ENCODE results near the gene MEGF11. TPM values are rescaled to one million over a fixed set of nuclear protein-coding genes. Genes with fewer than 3 reads are reported as not detected.

The MEGF11 gene
- 6.8 TPM for total RNA-seq

DNA sequence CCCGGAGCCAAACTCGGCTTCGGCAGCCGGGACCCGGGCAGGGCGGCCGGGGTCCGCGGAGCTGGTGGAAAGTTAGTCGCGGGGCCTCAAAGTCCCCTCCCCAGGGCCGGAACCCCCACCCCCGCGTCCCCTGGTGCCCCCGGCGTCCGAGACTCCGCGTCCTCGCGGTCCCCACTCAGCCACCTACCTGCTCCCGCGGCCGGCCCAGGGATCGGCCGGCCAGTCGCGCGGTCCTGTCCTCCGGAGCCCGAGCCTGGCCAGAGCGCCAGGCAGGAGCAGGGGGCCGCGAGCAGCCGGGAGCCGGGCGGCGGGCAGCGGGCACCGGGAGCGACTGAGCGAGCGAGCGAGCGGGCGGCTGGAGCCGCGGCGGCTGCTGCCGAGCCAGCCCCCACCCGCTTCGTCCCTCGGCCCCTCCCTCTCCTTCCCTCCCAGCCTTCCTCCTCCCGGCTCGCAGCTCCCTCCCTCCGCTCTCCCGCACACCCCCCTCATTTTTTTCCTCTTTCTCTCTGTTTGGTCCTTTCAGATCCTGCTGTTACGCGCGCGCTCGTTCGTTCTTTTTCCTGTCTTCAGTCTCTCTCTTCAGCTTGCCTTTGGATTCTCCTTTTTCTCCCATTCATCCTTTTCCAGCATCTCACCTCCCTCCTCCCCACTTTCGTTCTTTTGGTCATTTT, at the start of gene MEGF11:
MEGF11 (minus strand) TSS at position 333 of the 671 bp plus-strand sequence. CDS start 125,347 bp downstream, outside the sequence.
- peak; percentile 73 for ATAC-seq
- peak; percentile 62 for DNase-seq (ENCODE audit: low spot score)
- intact Hi-C loops (cut with DNase I): no loop called here

GRCh38 chr15:66302489-66303278, 49.1 kb upstream of the MEGF11 start:
- intact Hi-C loops (cut with DNase I): no loop called here

GRCh38 chr15:66298803-66299251, 45.3 kb upstream of the MEGF11 start:
- intact Hi-C loops (cut with DNase I): no loop called here
- no peak for ATAC-seq
- no peak for DNase-seq (ENCODE audit: low spot score)

More at GRCh38 chr15:66302489-66303278, 49.1 kb upstream of the MEGF11 start:
- ATAC-seq: no peak
- no peak for DNase-seq (ENCODE audit: low spot score)

GRCh38 chr15:66296186-66296585, 42.6 kb upstream of the MEGF11 start:
- DNase-seq (ENCODE audit: low spot score) (no peak), ATAC-seq (no peak)
- intact Hi-C loops (cut with DNase I): no loop called here

DNA sequence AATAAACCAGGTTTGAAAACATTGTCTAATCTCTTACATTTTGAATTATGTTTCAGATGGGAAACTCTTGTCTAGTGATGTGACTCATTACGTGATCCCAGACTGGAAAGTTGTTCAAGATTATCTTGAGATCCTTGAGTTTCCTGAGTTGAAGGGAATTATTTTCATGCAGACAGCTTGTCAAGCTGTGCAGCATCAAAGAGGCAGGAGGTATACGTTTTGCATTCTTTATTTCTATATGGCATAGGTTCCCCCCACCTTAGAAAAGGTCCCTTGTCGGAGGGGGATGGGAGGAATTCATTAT, 41.3 kb upstream of the MEGF11 start:
- ATAC-seq: no peak
- intact Hi-C loops (cut with DNase I): no loop called here
- no peak for DNase-seq (ENCODE audit: low spot score)

DNA sequence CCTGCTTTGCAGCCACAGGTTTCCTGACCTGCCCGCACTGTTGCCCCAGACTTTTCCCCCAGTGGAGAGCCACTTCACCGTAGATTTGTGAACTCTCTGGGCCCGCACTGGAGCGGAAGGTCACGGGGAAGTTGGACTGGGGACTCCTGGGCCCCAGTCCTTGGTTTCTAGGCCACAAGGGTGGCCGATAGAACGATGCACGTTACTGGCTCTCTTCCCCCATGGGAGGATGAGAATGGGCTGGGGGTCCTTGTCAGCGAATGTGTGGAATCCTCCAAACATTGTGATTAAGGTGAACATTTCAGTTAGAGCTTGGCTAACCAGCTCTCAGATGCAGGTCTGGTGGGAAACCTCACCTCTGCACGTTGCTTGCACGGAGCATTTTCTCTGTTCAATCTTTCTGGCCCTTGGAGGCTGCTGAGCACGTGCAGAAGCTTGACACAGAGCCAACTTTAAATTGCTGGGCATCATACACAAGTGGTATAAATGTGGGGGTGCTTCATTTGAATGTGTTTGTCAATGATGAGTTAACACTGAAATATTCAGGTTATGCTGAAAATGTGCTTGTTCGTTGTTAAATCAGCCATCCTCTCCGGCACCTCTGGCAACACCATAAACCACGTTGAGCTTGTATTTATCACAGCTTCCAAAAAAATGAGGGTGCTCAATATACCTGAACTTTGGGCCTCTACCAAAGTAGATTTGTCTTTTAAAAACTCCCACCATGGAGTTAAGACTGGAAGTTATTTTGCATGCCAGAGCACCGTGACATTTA, 40.8 kb upstream of the MEGF11 start:
- no peak for DNase-seq (ENCODE audit: low spot score)
- ATAC-seq: peak; percentile 65
- intact Hi-C loops (cut with DNase I): no loop called here

DNA sequence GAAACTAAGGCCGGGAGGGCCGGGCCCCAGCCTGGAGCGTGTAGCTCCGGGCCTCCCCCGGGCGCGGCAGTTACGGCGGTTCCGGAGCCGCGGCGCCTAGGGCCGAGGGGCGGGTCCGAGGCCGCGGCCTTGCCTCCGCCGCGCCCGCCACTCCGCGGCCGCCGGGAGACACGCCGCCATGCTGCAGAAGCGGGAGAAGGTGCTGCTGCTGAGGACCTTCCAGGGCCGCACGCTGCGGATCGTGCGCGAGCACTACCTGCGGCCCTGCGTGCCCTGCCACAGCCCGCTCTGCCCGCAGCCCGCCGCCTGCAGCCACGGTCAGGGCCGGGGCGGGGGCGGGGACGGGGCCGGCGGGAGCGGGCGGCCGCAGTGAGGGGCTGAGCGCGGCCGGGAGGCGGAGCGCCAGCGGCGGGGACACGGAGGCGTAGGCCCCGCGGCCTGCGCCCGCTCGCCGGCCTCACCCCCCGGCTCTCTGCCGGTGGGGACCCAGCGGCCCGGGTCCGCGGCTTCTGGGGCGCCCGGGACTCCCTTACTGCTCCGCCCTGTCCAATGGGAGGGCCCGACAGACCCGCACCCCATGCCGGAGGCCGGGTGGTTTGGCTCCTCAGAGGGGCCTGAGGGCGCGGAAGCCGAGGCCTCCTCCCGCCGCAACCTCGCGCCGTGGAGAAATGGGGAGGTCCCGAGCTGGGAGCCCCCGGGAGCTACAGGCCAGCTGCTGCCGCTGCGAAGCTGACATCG, 40.0 kb upstream of the MEGF11 start, which contains the start of gene DIS3L:
DIS3L (plus strand) TSS at position 150 of the 738 bp plus-strand sequence; CDS start at position 179, 29 bp downstream.
- DNase-seq (ENCODE audit: low spot score) (peak; percentile 73), ATAC-seq (peak; percentile 83)
- intact Hi-C loops (cut with DNase I): no loop called here

- intact Hi-C loops (cut with DNase I): no loop called here
- ATAC-seq (no peak), DNase-seq (ENCODE audit: low spot score) (no peak)
Observed at GRCh38 chr15:66292571-66293418, 39.2 kb upstream of the MEGF11 start.

- ATAC-seq (no peak), DNase-seq (ENCODE audit: low spot score) (no peak)
- intact Hi-C loops (cut with DNase I): no loop called here
Observed at GRCh38 chr15:66291816-66292570, 38.4 kb upstream of the MEGF11 start.

- no peak for ATAC-seq
- intact Hi-C loops (cut with DNase I): no loop called here
- DNase-seq (ENCODE audit: low spot score): no peak
Observed at GRCh38 chr15:66290518-66290917, 37.0 kb upstream of the MEGF11 start.

DNA sequence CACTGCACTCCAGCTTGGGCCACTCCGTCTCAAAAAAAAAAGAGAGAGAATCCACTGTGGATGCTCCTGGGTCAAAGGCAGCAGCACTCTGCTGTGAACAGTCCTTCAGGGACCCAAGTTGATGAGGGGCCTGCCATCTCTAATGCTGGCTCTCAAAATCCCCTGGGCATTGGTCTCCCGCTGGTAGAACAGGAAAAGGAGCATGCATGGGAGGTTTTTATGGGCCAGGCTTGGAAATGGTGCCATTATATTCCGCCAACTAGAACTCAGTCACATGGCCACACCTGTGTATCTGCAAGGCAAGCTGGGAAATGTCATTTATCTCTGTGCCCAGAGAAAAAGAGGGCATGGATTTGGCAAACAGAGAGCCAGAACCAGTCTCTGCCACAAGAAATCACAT, 36.5 kb upstream of the MEGF11 start:
- intact Hi-C loops (cut with DNase I): no loop called here
- DNase-seq (ENCODE audit: low spot score) (no peak), ATAC-seq (no peak)

DNA sequence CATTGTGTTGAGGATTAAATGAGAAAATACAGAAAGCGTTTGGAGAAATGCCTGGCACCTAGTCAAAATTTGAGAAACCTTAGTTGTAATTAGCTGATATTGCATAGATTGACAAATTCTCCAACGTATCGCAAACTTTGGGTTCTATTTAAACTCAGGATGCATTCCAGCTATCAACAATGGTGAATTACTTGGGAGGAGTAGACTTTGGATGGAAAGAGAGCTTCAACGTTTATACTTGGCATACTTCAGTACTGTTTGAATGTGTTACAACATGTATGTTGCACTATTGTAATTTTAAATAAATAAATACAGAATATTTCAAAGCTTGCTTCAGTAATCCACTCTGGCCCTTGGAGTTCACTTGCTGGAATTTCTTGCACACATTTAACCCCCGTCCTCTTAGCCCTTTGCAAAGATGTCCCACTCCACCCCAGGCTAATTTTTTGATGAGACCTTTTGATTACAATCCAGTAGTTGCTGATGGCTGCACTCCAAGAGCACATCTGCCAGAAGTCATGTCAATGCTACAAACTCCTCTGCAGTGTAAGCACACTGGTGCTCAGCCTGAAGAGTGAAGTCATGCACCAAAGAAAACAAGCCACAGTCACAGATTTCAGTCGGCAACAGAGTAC, 35.1 kb upstream of the MEGF11 start:
- no peak for DNase-seq (ENCODE audit: low spot score)
- no peak for ATAC-seq
- intact Hi-C loops (cut with DNase I): no loop called here

DNA sequence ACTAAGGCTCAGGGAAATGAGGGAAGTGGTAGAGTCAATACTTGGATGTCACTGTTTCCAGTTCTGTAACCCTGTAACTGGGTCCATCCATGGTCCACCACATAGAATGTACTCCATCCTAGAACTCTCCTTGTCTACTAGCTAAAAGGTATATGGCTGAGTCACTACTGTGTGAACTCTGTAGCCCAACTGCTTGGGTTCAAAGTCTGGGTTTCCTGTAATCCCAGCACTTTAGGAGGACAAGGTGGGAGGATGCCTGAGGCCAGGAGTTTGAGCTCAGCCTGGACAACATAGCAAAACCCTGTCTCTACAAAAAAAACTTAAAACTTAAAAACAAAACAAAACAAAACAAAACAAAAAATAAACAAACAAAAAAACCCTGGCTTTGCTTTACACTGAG, 34.5 kb upstream of the MEGF11 start:
- no peak for DNase-seq (ENCODE audit: low spot score)
- ATAC-seq: no peak
- intact Hi-C loops (cut with DNase I): no loop called here

DNA sequence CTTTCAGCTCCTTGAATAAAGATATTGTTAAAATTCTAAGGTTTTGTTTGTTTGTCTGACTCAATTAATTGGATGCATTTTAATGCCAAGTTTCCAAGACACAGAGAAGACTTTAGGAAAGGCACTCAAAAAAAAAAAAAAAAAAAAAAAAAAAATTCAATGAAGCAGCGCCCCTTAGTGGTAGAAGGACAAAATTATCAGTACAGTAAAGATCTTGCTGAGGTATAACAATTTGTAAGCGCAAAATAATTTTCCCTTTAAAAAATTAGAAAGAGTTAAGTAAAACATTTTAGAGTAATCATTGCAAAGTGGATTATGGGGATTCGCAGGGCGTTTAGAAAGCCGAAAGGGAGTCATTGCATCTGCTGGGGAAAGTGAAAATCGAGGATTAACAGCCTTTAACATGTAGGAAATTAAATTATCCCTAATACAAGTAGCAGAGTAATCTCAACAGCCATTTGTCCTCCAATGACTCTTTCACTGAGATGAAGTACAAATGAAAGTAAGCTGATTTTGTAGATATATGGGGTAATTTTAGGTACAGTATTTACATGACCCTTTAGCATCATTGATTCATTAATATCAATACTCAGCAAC, 34.0 kb upstream of the MEGF11 start:
- intact Hi-C loops (cut with DNase I): no loop called here
- DNase-seq (ENCODE audit: low spot score): no peak
- no peak for ATAC-seq

- ATAC-seq (no peak), DNase-seq (ENCODE audit: low spot score) (no peak)
- intact Hi-C loops (cut with DNase I): no loop called here
Observed at GRCh38 chr15:66285533-66286280, 32.2 kb upstream of the MEGF11 start.

GRCh38 chr15:66284271-66284670, 30.7 kb upstream of the MEGF11 start:
- intact Hi-C loops (cut with DNase I): no loop called here

More at GRCh38 chr15:66284271-66284670, 30.7 kb upstream of the MEGF11 start:
- DNase-seq (ENCODE audit: low spot score): no peak
- ATAC-seq: no peak

All from sciatic nerve (tissue), 2 donors.